Measurements from ENCODE around the gene PRELP.

The PRELP gene

DNA sequence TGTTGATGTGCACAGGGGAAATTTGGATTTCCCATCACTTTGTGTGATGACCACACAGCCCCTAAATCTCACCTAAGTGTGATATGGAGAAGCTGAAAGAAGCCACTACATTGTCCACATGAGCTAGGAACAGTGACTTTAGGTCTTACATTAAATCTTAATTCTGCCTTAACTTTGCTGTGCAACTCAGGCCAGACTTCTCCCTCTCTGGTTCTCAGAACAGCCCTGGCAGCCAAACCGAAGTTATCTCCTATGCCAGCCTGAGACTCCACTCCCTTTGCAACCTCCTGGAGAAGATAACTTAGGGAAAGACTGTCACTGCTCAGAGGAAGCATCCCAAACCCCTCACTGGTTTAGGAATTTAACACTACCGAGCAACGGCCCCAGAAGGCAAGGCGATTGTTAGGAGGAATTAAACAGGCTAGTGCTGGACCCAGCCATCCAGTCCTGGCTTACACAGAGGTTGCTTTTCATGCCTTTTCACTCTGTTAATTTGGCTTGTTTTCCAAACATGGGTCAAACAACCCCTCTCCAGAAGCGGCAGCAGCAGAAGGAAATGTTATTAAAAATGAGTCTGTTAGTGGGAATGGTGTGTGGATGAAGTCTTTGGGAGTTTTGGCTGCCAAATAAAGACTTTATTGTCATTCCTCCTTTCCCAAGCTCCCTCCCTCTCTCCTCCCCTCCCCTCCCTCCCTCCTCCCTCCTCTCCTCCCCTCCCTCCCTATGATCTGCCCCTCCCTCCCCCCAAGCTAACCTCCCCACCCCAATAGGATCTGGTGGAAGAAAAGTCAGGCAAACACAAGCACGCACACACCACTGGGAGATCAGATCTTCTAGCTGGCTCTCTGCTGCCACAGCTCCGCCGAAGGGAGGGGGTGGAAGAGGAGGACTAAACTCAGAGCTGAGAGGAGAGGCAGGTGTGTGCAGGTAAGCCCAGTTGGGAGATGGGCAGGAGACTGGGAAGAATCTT lies at the start of gene PRELP:
Gene PRELP (plus strand): TSS at position 795 of the 970 bp plus-strand sequence. CDS start 7,379 bp downstream, outside the sequence.
- Histone ChIP-seq H3K27ac (ENCODE audit: extremely low read depth, low read depth, low read length) (no peak within 1 kb of the TSS), H3K4me1 (ENCODE audit: control insufficient read depth, insufficient read depth, low read length) (peaks cover 3% of the 10 kb centered on the region; the same call in 1 of the 2 replicates), H3K4me3 (ENCODE audit: low read depth, low read length) (no peak within 1 kb of the TSS), H3K9me3 (ENCODE audit: control insufficient read depth, insufficient read depth, low read depth, low read length) (no peaks in the 10 kb centered on the region), H3K36me3 (ENCODE audit: control insufficient read depth in 2 of 2, insufficient read depth in 1 of 2, low read length in 2 of 2) (no peaks in the 10 kb centered on the region)
- ChIA-PET POLR2A (no interaction called here), CTCF (interaction anchor here (1.0 to 1.5 kb wide), 4 partner anchors 13 to 136 kb away, joined by 3 to 8 read pairs (median 4); no protein-coding TSS in a partner anchor)
- peak; percentile 60; the same call in 1 of the 2 replicates for TF ChIP-seq ZNF768 (tag by site-specific recombination; IDR thresholded peaks at IDR 0.05)
- TF ChIP-seq, protein P1, sequence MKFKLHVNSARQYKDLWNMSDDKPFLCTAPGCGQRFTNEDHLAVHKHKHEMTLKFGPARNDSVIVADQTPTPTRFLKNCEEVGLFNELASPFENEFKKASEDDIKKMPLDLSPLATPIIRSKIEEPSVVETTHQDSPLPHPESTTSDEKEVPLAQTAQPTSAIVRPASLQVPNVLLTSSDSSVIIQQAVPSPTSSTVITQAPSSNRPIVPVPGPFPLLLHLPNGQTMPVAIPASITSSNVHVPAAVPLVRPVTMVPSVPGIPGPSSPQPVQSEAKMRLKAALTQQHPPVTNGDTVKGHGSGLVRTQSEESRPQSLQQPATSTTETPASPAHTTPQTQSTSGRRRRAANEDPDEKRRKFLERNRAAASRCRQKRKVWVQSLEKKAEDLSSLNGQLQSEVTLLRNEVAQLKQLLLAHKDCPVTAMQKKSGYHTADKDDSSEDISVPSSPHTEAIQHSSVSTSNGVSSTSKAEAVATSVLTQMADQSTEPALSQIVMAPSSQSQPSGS (tag by site-specific recombination; IDR thresholded peaks at IDR 0.05; ENCODE audit: low read depth) = no peak

DNA sequence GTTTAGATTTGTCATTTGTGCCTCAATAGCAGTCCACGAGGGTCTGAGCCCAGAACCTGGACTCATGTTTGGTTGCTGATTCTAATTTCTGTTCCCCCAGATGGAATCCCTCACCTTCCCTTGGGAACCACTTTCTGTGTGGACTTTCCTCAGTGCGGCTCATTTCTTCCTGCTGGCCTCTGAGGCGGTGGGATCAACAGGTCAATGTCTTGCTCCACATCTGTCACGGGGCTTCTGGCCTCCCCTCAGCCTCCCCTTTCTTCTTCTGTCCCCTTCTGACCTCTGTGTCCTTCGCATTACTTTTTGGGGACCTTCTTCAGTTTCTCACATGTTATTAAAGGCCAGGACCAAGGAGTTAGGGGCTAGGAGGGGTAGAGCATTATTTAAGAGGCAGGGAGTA lies 49.2 kb upstream of the PRELP start:
- ChIA-PET POLR2A (no interaction called here), CTCF (no interaction called here)
- H3K27ac ChIP-seq (ENCODE audit: extremely low read depth, low read depth, low read length) = no peak overlapping the region
- no peak overlapping the region for H3K4me3 ChIP-seq (ENCODE audit: low read depth, low read length)
- no peaks in the 10 kb centered on the region for H3K9me3 ChIP-seq (ENCODE audit: control insufficient read depth, insufficient read depth, low read depth, low read length)
- no peaks in the 10 kb centered on the region for H3K4me1 ChIP-seq (ENCODE audit: control insufficient read depth, insufficient read depth, low read length)
- TF ChIP-seq ZNF792 (tag by site-specific recombination; IDR thresholded peaks at IDR 0.05) = no peak
- TF ChIP-seq, protein P2, sequence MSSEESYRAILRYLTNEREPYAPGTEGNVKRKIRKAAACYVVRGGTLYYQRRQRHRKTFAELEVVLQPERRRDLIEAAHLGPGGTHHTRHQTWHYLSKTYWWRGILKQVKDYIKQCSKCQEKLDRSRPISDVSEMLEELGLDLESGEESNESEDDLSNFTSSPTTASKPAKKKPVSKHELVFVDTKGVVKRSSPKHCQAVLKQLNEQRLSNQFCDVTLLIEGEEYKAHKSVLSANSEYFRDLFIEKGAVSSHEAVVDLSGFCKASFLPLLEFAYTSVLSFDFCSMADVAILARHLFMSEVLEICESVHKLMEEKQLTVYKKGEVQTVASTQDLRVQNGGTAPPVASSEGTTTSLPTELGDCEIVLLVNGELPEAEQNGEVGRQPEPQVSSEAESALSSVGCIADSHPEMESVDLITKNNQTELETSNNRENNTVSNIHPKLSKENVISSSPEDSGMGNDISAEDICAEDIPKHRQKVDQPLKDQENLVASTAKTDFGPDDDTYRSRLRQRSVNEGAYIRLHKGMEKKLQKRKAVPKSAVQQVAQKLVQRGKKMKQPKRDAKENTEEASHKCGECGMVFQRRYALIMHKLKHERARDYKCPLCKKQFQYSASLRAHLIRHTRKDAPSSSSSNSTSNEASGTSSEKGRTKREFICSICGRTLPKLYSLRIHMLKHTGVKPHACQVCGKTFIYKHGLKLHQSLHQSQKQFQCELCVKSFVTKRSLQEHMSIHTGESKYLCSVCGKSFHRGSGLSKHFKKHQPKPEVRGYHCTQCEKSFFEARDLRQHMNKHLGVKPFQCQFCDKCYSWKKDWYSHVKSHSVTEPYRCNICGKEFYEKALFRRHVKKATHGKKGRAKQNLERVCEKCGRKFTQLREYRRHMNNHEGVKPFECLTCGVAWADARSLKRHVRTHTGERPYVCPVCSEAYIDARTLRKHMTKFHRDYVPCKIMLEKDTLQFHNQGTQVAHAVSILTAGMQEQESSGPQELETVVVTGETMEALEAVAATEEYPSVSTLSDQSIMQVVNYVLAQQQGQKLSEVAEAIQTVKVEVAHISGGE (tag by site-specific recombination; conservative IDR thresholded peaks at IDR 0.05; ENCODE audit: low read depth) = no peak
- TF ChIP-seq ZNF777 (tag by site-specific recombination; IDR thresholded peaks at IDR 0.05; ENCODE audit: borderline replicate concordance) = no peak
- TF ChIP-seq ZNF169 (tag by site-specific recombination; IDR thresholded peaks at IDR 0.05) = no peak
- TF ChIP-seq, protein P3, sequence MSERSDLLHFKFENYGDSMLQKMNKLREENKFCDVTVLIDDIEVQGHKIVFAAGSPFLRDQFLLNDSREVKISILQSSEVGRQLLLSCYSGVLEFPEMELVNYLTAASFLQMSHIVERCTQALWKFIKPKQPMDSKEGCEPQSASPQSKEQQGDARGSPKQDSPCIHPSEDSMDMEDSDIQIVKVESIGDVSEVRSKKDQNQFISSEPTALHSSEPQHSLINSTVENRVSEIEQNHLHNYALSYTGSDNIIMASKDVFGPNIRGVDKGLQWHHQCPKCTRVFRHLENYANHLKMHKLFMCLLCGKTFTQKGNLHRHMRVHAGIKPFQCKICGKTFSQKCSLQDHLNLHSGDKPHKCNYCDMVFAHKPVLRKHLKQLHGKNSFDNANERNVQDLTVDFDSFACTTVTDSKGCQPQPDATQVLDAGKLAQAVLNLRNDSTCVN (tag by site-specific recombination; optimal IDR thresholded peaks at IDR 0.05) = no peak
- no peak for TF ChIP-seq ZNF654 (tag by site-specific recombination; IDR thresholded peaks at IDR 0.05; ENCODE audit: low read depth)
- TF ChIP-seq ZNF138 (tag by site-specific recombination; IDR thresholded peaks at IDR 0.05; ENCODE audit: borderline replicate concordance) = no peak
- TF ChIP-seq ZFHX2 (tag by site-specific recombination; conservative IDR thresholded peaks at IDR 0.05) = no peak
- peak; percentile 30; the same call in 1 of the 2 replicates for TF ChIP-seq SCRT1 (tag by site-specific recombination; IDR thresholded peaks at IDR 0.05; ENCODE audit: borderline replicate concordance)
- TF ChIP-seq, protein P4, sequence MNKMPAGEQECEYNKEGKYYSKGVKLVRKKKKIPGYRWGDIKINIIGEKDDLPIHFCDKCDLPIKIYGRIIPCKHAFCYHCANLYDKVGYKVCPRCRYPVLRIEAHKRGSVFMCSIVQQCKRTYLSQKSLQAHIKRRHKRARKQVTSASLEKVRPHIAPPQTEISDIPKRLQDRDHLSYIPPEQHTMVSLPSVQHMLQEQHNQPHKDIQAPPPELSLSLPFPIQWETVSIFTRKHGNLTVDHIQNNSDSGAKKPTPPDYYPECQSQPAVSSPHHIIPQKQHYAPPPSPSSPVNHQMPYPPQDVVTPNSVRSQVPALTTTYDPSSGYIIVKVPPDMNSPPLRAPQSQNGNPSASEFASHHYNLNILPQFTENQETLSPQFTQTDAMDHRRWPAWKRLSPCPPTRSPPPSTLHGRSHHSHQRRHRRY (tag by site-specific recombination; IDR thresholded peaks at IDR 0.05) = no peak
- no peak for TF ChIP-seq MYNN (tag by site-specific recombination; IDR thresholded peaks at IDR 0.05; ENCODE audit: borderline replicate concordance)
- no peak for TF ChIP-seq ZNF521 (tag by site-specific recombination; IDR thresholded peaks at IDR 0.05)
- TF ChIP-seq ZNF211 (tag by site-specific recombination; IDR thresholded peaks at IDR 0.05; ENCODE audit: low read depth) = no peak
- TF ChIP-seq, protein P5, sequence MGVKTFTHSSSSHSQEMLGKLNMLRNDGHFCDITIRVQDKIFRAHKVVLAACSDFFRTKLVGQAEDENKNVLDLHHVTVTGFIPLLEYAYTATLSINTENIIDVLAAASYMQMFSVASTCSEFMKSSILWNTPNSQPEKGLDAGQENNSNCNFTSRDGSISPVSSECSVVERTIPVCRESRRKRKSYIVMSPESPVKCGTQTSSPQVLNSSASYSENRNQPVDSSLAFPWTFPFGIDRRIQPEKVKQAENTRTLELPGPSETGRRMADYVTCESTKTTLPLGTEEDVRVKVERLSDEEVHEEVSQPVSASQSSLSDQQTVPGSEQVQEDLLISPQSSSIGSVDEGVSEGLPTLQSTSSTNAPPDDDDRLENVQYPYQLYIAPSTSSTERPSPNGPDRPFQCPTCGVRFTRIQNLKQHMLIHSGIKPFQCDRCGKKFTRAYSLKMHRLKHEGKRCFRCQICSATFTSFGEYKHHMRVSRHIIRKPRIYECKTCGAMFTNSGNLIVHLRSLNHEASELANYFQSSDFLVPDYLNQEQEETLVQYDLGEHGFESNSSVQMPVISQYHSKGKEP (tag by site-specific recombination; IDR thresholded peaks at IDR 0.05) = no peak
- TF ChIP-seq SCRT2 (tag by site-specific recombination; IDR thresholded peaks at IDR 0.05) = peak; percentile 73; the same call in 1 of the 2 replicates
- no peak for TF ChIP-seq KLF10 (tag by site-specific recombination; IDR thresholded peaks at IDR 0.05)
- TF ChIP-seq ZNF311 (tag by site-specific recombination; IDR thresholded peaks at IDR 0.05; ENCODE audit: borderline replicate concordance) = no peak
- H3K36me3 ChIP-seq (ENCODE audit: control insufficient read depth in 2 of 2, insufficient read depth in 1 of 2, low read length in 2 of 2) = no peaks in the 10 kb centered on the region
